Upper lobe of left lung (tissue), 6 donors: ENCODE results near the gene SHMT1. TPM values are rescaled to one million over a fixed set of nuclear protein-coding genes. Genes with fewer than 3 reads are reported as not detected.

Source experiments
- ATAC-seq, 2 donors: fragments of 200-7000 bp; cut with Tn5 transposase; one replicate each; pipeline ENCODE4 v1.9.1; 2022; ENCODE audit warnings: mild to moderate bottlenecking in 2 of 2, moderate library complexity in 2 of 2; ENCODE audit not compliant: low FRiP score in 2 of 2
- DNase-seq, 2 donors: peaks; one replicate each; pipeline ENCODE4 v3.0.0-alpha.2; 2019 to 2020
- H3K27ac ChIP-seq, 4 donors: fragments of 200-600 bp; sonication (generic); one replicate each; pipeline ENCODE4 v1.5.1; 2016 to 2019
- H3K27me3 ChIP-seq, 4 donors: fragments of 200-600 bp; sonication (generic); one replicate each; pipeline ENCODE4 v1.5.1; 2017 to 2019
- H3K36me3 ChIP-seq, 4 donors: fragments of 200-600 bp; sonication (generic); one replicate each; pipeline ENCODE4 v1.5.1; 2016 to 2019
- H3K4me1 ChIP-seq, 4 donors: fragments of 200-600 bp; sonication (generic); one replicate each; pipeline ENCODE4 v1.5.1; 2018 to 2019
- H3K4me3 ChIP-seq, 4 donors: fragments of 200-600 bp; sonication (generic); one replicate each; pipeline ENCODE4 v1.5.1; 2017 to 2019; ENCODE audit warnings: mild to moderate bottlenecking in 2 of 4, moderate library complexity in 1 of 4
- H3K9me3 ChIP-seq, 4 donors: fragments of 200-600 bp; sonication (generic); one replicate each; pipeline ENCODE4 v1.5.1; 2018 to 2019
- EP300 ChIP-seq, 4 donors: sonication (generic); formaldehyde crosslinking; IDR thresholded peaks; one replicate each; pipeline ENCODE4 v1.5.1; 2017; ENCODE audit warnings: antibody characterized with exemption in 4 of 4, control low read depth in 2 of 4
- POLR2A ChIP-seq, 4 donors: fragments of 450-650 bp; IDR thresholded peaks; one replicate each; pipeline ENCODE4 v1.5.1; 2016 to 2017; ENCODE audit warnings: antibody characterized with exemption in 4 of 4, mild to moderate bottlenecking in 2 of 4
- POLR2AphosphoS5 ChIP-seq, 2 donors: sonication (generic); formaldehyde crosslinking; IDR thresholded peaks; one replicate each; pipeline ENCODE4 v1.5.1; 2017; ENCODE audit warnings: antibody characterized with exemption in 2 of 2
- WGBS, 2 donors: methylation state at CpG; one replicate each; pipeline ENCODE4 v1.1.5; 2017 to 2018; 5-methylcytosine and 5-hydroxymethylcytosine counted together
- total RNA-seq, 6 donors: library from RNA; depleted of rRNA in 4 of 6; stranded (reverse); fragments of >200 nt in 4 of 6; gene quantifications; one replicate each; pipeline versions ENCODE4 v1.1.0 to v1.2.1, GENCODE V29; 2016 to 2021
- TF ChIP-seq, protein P1 (sequence below), 6 experiments: fragments of 450-650 bp in 4 of 6; fragments of 200-600 bp in 2 of 6; sonication (generic) in 2 of 6; IDR thresholded peaks; one replicate each; pipeline ENCODE4 v1.5.1; 2016 to 2019; ENCODE audit warnings: antibody characterized with exemption in 6 of 6
- donor health status: DM: no; HTN: no; CAD: no; lungs with moderate emphysema.
- donor health status: DM: no; HTN: yes; CAD: no; lungs with severe emphysema.

SHMT1 gene
- total RNA-seq, 6 donors from 2014 or later = 27.3 to 54.5 (median 42.5) TPM

DNA sequence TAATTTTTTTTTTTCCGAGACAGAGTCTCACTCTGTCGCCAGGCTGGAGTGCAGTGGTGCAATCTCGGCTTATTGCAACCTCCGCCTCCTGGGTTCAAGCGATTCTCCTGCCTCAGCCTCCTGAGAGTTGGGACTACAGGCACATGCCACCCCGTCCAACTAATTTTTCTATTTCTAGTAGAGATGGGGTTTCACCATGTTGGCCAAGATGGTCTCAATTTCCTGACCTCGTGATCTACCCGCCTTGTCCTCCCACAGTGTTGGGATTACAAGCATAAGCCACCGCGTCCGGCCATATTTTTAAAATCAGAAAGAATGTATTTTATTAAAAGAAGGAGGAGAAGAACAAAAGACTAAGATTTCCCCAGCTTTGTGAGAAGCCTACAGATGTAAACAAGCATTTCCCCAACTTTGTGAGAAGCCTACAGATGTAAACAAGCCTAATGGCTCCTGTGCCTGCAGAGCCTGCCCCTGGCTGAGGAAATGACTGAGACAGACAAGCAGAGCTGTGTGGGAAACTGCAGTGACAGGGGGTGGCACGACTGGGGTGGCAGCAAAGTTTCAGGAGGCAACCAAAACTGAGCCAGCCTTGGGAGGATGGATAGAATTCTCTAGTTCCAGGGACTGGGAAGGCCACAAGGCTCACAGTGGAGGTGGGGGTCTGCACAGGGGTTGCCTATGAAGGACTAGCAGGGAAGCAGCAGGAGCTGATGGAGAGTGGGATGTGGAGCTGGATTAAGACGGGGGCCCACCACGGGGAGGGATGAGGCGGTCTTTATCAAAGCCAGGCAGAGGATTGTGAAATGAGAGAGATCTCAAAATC lies 71.4 kb downstream of the SHMT1 start:
- Histone ChIP-seq H3K36me3 (peaks cover 19 to 99% (median 61%) of the 10 kb centered on the region in 4 donors), H3K4me1 (no peaks in the 10 kb centered on the region), H3K27ac (no peak overlapping the region), H3K27me3 (no peaks in the 10 kb centered on the region), H3K4me3 (no peak overlapping the region), H3K9me3 (no peaks in the 10 kb centered on the region)
- no peak for ATAC-seq
- no peak for DNase-seq
- TF ChIP-seq, protein P1, sequence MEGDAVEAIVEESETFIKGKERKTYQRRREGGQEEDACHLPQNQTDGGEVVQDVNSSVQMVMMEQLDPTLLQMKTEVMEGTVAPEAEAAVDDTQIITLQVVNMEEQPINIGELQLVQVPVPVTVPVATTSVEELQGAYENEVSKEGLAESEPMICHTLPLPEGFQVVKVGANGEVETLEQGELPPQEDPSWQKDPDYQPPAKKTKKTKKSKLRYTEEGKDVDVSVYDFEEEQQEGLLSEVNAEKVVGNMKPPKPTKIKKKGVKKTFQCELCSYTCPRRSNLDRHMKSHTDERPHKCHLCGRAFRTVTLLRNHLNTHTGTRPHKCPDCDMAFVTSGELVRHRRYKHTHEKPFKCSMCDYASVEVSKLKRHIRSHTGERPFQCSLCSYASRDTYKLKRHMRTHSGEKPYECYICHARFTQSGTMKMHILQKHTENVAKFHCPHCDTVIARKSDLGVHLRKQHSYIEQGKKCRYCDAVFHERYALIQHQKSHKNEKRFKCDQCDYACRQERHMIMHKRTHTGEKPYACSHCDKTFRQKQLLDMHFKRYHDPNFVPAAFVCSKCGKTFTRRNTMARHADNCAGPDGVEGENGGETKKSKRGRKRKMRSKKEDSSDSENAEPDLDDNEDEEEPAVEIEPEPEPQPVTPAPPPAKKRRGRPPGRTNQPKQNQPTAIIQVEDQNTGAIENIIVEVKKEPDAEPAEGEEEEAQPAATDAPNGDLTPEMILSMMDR (IDR thresholded peaks at IDR 0.05) = no peak
- TF ChIP-seq POLR2AphosphoS5 (IDR thresholded peaks at IDR 0.05) = no peak
- TF ChIP-seq EP300 (IDR thresholded peaks at IDR 0.05) = no peak
- TF ChIP-seq POLR2A (IDR thresholded peaks at IDR 0.05) = no peak
- WGBS, 2 donors = 91 to 92% methylated on average over 15 of the region's 15 CpGs

- no peaks in the 10 kb centered on the region for H3K27me3 ChIP-seq
- ATAC-seq (no peak), DNase-seq (no peak)
- no peak overlapping the region for H3K27ac ChIP-seq
- H3K9me3 ChIP-seq = no peaks in the 10 kb centered on the region
- peaks cover 23 to 99% (median 84%) of the 10 kb centered on the region in 4 donors for H3K36me3 ChIP-seq
- no peaks in the 10 kb centered on the region for H3K4me1 ChIP-seq
- WGBS, 2 donors = 98 to 100% methylated on average over 7 to 11 of the region's 11 CpGs
- H3K4me3 ChIP-seq = no peak overlapping the region
- TF ChIP-seq POLR2A (IDR thresholded peaks at IDR 0.05) (no peak), POLR2AphosphoS5 (IDR thresholded peaks at IDR 0.05) (no peak), EP300 (IDR thresholded peaks at IDR 0.05) (no peak)
- TF ChIP-seq, protein P1 (IDR thresholded peaks at IDR 0.05) = no peak
These were observed 78.1 kb downstream of the SHMT1 start for GRCh38 chr17:18285296-18285695.

DNA sequence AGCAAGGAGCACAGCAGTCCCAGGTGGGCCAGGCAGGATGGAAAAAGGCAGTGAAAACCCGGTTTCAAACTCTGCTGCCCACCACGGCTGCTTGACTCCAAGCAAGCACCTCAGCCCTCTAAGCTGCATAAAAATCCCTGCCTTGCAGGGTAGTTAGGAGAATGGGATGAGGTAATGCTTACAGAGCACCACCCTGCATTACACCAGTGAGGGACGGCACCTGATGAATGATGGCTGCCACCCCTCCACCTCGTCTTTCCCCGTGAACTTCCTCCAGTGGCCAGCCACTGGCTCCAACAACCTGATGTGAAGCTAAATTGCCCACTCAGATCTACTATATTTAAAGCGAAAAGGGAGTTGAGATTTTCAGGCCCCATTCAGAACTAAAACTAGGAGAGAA lies 81.6 kb downstream of the SHMT1 start:
- Histone ChIP-seq H3K4me1 (no peaks in the 10 kb centered on the region), H3K4me3 (no peak overlapping the region), H3K9me3 (no peaks in the 10 kb centered on the region), H3K27ac (no peak overlapping the region), H3K27me3 (no peaks in the 10 kb centered on the region), H3K36me3 (peaks cover 31 to 99% (median 85%) of the 10 kb centered on the region in 4 donors)
- WGBS, 2 donors = 86 to 97% methylated on average over 6 of the region's 6 CpGs
- DNase-seq (no peak), ATAC-seq (no peak)
- TF ChIP-seq POLR2AphosphoS5 (IDR thresholded peaks at IDR 0.05) (no peak), POLR2A (IDR thresholded peaks at IDR 0.05) (no peak), EP300 (IDR thresholded peaks at IDR 0.05) (no peak)
- TF ChIP-seq, protein P1 (IDR thresholded peaks at IDR 0.05) = no peak

- H3K4me1 ChIP-seq = no peaks in the 10 kb centered on the region
- H3K27ac ChIP-seq = peak overlapping the region in 3 of 4 donors; percentile 37 to 62 (median 40)
- TF ChIP-seq, protein P1 (IDR thresholded peaks at IDR 0.05) = no peak
- TF ChIP-seq EP300 (IDR thresholded peaks at IDR 0.05) (no peak), POLR2AphosphoS5 (IDR thresholded peaks at IDR 0.05) (no peak), POLR2A (IDR thresholded peaks at IDR 0.05) (no peak)
- H3K27me3 ChIP-seq = no peaks in the 10 kb centered on the region
- ATAC-seq (no peak), DNase-seq (no peak)
- 70 to 77% methylated on average over 5 of the region's 5 CpGs for WGBS, 2 donors
- no peaks in the 10 kb centered on the region for H3K9me3 ChIP-seq
- peaks cover 33 to 100% (median 85%) of the 10 kb centered on the region in 4 donors for H3K36me3 ChIP-seq
- H3K4me3 ChIP-seq = no peak overlapping the region
These were observed 82.5 kb downstream of the SHMT1 start for GRCh38 chr17:18280766-18281371.
